Measurements from ENCODE around the gene RGCC. TPM values are rescaled to one million over a fixed set of nuclear protein-coding genes. Genes with fewer than 3 reads are reported as not detected.

The RGCC gene
- polyA plus RNA-seq, 1 of the 3 experiments (the other 2 are of a cell fraction) = 0.05 TPM

DNA sequence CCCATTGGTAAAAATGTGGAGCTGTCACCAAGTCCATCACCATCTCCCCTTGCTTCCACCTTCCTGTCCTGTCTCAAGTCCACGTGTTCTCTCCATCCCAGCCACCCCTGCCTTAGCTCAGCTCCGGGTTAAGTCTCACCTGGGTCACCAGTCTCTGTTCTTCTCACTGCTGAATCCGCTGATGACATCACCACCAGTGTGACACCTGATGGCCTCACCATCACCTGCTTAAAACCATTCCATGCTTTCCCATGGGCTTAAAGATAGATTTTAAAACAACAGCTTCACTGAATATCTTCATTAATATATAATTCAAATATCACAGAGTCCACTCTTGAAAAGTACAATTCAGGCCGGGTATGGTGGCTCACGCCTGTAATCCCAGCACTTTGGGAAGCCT is 42.1 kb downstream of the RGCC start:
- POLR2A ChIA-PET = no interaction called here
- CTCF ChIA-PET = no interaction called here
- WGBS (ENCODE audit: low lambda C conversion rate) = 44% methylated on average over 5 of the region's 5 CpGs

More for the DNA sequence above, 42.1 kb downstream of the RGCC start:
- TF ChIP-seq RCOR1 (IDR thresholded peaks at IDR 0.05; ENCODE audit: low read length) (no peak), RFX5 (IDR thresholded peaks at IDR 0.05; ENCODE audit: low read length) (no peak), CHD2 (IDR thresholded peaks at IDR 0.05; ENCODE audit: low read length, partially characterized antibody) (no peak), SIN3A (IDR thresholded peaks at IDR 0.05; ENCODE audit: borderline replicate concordance, low read depth, low read length) (no peak), GABPA (IDR thresholded peaks at IDR 0.05; ENCODE audit: low read depth) (no peak), NFIC (IDR thresholded peaks at IDR 0.05; ENCODE audit: borderline replicate concordance) (no peak), GATA2 (CRISPR knock-in tag; IDR thresholded peaks at IDR 0.05) (no peak), NRF1 (IDR thresholded peaks at IDR 0.05; ENCODE audit: low read depth, low read length) (no peak), POLR2AphosphoS5 (IDR thresholded peaks at IDR 0.05; ENCODE audit: low read depth, low read length) (no peak), EP300 (IDR thresholded peaks at IDR 0.05; ENCODE audit: borderline replicate concordance in 1 of 2, low read depth in 1 of 2, low read length in 1 of 2) (no peak), RXRA (IDR thresholded peaks at IDR 0.05; ENCODE audit: borderline replicate concordance, low read depth) (no peak), YY1 (IDR thresholded peaks at IDR 0.05; ENCODE audit: low read depth) (no peak), JUND (IDR thresholded peaks at IDR 0.05) (no peak), EZH2phosphoT487 (IDR thresholded peaks at IDR 0.05; ENCODE audit: borderline replicate concordance, low read depth) (no peak), TAF1 (IDR thresholded peaks at IDR 0.05; ENCODE audit: borderline replicate concordance, low read depth, low read length) (no peak)
- TF ChIP-seq, protein P1, sequence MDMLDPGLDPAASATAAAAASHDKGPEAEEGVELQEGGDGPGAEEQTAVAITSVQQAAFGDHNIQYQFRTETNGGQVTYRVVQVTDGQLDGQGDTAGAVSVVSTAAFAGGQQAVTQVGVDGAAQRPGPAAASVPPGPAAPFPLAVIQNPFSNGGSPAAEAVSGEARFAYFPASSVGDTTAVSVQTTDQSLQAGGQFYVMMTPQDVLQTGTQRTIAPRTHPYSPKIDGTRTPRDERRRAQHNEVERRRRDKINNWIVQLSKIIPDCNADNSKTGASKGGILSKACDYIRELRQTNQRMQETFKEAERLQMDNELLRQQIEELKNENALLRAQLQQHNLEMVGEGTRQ (IDR thresholded peaks at IDR 0.05; ENCODE audit: borderline replicate concordance, low read depth, low read length) = no peak
- TF ChIP-seq, protein P2, sequence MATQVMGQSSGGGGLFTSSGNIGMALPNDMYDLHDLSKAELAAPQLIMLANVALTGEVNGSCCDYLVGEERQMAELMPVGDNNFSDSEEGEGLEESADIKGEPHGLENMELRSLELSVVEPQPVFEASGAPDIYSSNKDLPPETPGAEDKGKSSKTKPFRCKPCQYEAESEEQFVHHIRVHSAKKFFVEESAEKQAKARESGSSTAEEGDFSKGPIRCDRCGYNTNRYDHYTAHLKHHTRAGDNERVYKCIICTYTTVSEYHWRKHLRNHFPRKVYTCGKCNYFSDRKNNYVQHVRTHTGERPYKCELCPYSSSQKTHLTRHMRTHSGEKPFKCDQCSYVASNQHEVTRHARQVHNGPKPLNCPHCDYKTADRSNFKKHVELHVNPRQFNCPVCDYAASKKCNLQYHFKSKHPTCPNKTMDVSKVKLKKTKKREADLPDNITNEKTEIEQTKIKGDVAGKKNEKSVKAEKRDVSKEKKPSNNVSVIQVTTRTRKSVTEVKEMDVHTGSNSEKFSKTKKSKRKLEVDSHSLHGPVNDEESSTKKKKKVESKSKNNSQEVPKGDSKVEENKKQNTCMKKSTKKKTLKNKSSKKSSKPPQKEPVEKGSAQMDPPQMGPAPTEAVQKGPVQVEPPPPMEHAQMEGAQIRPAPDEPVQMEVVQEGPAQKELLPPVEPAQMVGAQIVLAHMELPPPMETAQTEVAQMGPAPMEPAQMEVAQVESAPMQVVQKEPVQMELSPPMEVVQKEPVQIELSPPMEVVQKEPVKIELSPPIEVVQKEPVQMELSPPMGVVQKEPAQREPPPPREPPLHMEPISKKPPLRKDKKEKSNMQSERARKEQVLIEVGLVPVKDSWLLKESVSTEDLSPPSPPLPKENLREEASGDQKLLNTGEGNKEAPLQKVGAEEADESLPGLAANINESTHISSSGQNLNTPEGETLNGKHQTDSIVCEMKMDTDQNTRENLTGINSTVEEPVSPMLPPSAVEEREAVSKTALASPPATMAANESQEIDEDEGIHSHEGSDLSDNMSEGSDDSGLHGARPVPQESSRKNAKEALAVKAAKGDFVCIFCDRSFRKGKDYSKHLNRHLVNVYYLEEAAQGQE (IDR thresholded peaks at IDR 0.05; ENCODE audit: low read depth, low read length) = no peak
- TF ChIP-seq, protein P3, sequence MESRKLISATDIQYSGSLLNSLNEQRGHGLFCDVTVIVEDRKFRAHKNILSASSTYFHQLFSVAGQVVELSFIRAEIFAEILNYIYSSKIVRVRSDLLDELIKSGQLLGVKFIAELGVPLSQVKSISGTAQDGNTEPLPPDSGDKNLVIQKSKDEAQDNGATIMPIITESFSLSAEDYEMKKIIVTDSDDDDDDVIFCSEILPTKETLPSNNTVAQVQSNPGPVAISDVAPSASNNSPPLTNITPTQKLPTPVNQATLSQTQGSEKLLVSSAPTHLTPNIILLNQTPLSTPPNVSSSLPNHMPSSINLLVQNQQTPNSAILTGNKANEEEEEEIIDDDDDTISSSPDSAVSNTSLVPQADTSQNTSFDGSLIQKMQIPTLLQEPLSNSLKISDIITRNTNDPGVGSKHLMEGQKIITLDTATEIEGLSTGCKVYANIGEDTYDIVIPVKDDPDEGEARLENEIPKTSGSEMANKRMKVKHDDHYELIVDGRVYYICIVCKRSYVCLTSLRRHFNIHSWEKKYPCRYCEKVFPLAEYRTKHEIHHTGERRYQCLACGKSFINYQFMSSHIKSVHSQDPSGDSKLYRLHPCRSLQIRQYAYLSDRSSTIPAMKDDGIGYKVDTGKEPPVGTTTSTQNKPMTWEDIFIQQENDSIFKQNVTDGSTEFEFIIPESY (IDR thresholded peaks at IDR 0.05; ENCODE audit: borderline replicate concordance, low read depth) = no peak
- TF ChIP-seq, protein P4, sequence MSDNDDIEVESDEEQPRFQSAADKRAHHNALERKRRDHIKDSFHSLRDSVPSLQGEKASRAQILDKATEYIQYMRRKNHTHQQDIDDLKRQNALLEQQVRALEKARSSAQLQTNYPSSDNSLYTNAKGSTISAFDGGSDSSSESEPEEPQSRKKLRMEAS (IDR thresholded peaks at IDR 0.05; ENCODE audit: low read depth) = no peak
- TF ChIP-seq, protein P5, sequence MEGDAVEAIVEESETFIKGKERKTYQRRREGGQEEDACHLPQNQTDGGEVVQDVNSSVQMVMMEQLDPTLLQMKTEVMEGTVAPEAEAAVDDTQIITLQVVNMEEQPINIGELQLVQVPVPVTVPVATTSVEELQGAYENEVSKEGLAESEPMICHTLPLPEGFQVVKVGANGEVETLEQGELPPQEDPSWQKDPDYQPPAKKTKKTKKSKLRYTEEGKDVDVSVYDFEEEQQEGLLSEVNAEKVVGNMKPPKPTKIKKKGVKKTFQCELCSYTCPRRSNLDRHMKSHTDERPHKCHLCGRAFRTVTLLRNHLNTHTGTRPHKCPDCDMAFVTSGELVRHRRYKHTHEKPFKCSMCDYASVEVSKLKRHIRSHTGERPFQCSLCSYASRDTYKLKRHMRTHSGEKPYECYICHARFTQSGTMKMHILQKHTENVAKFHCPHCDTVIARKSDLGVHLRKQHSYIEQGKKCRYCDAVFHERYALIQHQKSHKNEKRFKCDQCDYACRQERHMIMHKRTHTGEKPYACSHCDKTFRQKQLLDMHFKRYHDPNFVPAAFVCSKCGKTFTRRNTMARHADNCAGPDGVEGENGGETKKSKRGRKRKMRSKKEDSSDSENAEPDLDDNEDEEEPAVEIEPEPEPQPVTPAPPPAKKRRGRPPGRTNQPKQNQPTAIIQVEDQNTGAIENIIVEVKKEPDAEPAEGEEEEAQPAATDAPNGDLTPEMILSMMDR (IDR thresholded peaks at IDR 0.05) = no peak
- no peaks in the 10 kb centered on the region for H3F3A ChIP-seq (replicated peaks; ENCODE audit: insufficient read depth)
- H2AFZ ChIP-seq (ENCODE audit: low read depth) = no peak overlapping the region
- H3K4me2 ChIP-seq = no peak overlapping the region
- no peak overlapping the region for H3K27ac ChIP-seq (ENCODE audit: low read depth in 2 of 2, low read length in 1 of 2)
- no peak overlapping the region for H3K4me3 ChIP-seq (ENCODE audit: low read depth in 2 of 2, low read length in 1 of 2)
- H3K9me3 ChIP-seq = no peaks in the 10 kb centered on the region
- H4K20me1 ChIP-seq (ENCODE audit: insufficient read depth) = no peaks in the 10 kb centered on the region
- H3K27me3 ChIP-seq (ENCODE audit: insufficient read depth) = no peaks in the 10 kb centered on the region; the same call in 1 of the 2 replicates
- no peak overlapping the region for H3K9ac ChIP-seq
- H3K9me2 ChIP-seq = no peaks in the 10 kb centered on the region
- H3K4me1 ChIP-seq (ENCODE audit: control insufficient read depth in 1 of 2, insufficient read depth in 2 of 2, low read depth in 1 of 2, low read length in 1 of 2) = no peaks in the 10 kb centered on the region; a peak in 1 of 4 replicates
- H3K36me3 ChIP-seq (replicated peaks in 1 of 2; ENCODE audit: control insufficient read depth in 1 of 2, insufficient read depth in 2 of 2, low read length in 1 of 2) = no peaks in the 10 kb centered on the region
- DNase-seq = no peak
- H3K79me2 ChIP-seq (ENCODE audit: insufficient read depth) = no peaks in the 10 kb centered on the region
